BE2C (cell line): ENCODE measurements around the gene VRK1.

Experiments used
- DNase-seq: peaks from one replicate; pipeline ENCODE4 v3.0.0-alpha.2; 2020
- H3K27me3 ChIP-seq: fragments of 250-450 bp; sonication (Bioruptor Pico); 2 replicates; pipeline ENCODE4 v1.5.1; 2020; ENCODE audit warnings: mild to moderate bottlenecking
- H3K36me3 ChIP-seq: fragments of 250-450 bp; sonication (Bioruptor Pico); 2 replicates; pipeline ENCODE4 v1.5.1; 2020; ENCODE audit warnings: mild to moderate bottlenecking
- H3K4me1 ChIP-seq: fragments of 250-450 bp; sonication (Bioruptor Pico); 2 replicates; pipeline ENCODE4 v1.5.1; 2020
- H3K4me3 ChIP-seq: 2 replicates; pipeline ENCODE4 v1.5.1; 2011; ENCODE audit warnings: low read depth, low read length
- H3K9me3 ChIP-seq: fragments of 250-450 bp; sonication (Bioruptor Pico); 2 replicates; pipeline ENCODE4 v1.5.1; 2020
- CTCF ChIP-seq: IDR thresholded peaks from 2 replicates; pipeline ENCODE4 v1.5.1; 2012; ENCODE audit warnings: mild to moderate bottlenecking, low read depth, low read length

Gene VRK1

GRCh38 chr14:96799489-96800054 is 2.4 kb downstream of the VRK1 start:
- H3K4me3 ChIP-seq: peak overlapping the region; percentile 2; the same call in 1 of the 2 replicates
- no peak for TF ChIP-seq CTCF
- no peaks in the 10 kb centered on the region for H3K27me3 ChIP-seq
- no peak for DNase-seq
- H3K9me3 ChIP-seq: no peaks in the 10 kb centered on the region
- no peaks in the 10 kb centered on the region; the same call in 1 of the 2 replicates for H3K4me1 ChIP-seq
- H3K36me3 ChIP-seq: no peaks in the 10 kb centered on the region; the same call in 1 of the 2 replicates

DNA sequence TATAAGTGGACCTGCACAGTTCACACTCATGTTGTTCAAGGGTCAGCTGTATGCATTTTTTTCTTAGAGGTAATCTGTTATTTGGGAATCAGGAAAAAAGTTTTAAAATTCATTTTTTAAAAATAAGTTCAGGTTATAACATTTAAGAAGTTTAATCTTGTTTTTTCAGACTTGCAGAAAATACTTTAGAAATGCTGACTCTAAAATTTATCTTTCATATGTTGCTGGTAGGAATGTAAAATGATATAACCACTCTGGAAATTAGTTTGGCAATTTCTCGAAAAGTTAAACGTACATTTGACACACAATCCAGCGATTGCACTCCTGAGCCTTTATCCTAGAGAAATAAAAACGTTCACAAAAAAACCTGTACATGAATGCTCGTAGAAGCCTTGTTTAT is 4.7 kb downstream of the VRK1 start:
- H3K9me3 ChIP-seq: no peaks in the 10 kb centered on the region
- H3K4me1 ChIP-seq: peaks cover 2% of the 10 kb centered on the region; the same call in 1 of the 2 replicates
- no peaks in the 10 kb centered on the region for H3K27me3 ChIP-seq
- TF ChIP-seq CTCF: no peak
- H3K36me3 ChIP-seq: no peaks in the 10 kb centered on the region; the same call in 1 of the 2 replicates
- no peak overlapping the region for H3K4me3 ChIP-seq
- DNase-seq: no peak

GRCh38 chr14:96802963-96803362 is 5.8 kb downstream of the VRK1 start:
- TF ChIP-seq CTCF: no peak

DNA sequence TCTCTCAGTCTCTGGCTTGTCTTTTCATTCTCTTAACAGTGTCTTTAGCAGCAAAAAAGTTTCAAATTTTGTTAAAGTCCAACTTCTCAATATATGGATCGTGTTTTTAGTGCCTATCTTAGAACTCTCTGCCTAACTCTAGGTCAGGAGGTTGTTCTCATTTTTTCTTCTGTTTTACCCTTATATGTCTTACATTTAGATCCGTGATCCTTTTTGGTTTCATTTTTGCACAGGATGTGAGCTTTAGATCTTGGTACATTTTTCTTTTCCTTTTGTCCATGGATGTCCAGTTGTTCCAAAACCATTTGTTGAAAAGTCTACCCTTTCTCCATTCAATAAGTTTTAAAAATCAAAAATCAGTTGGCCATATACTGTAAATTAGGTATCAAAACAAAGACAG is 6.8 kb downstream of the VRK1 start:
- Histone ChIP-seq H3K4me1 (peaks cover 2% of the 10 kb centered on the region; the same call in 1 of the 2 replicates), H3K4me3 (no peak overlapping the region), H3K9me3 (no peaks in the 10 kb centered on the region), H3K27me3 (no peaks in the 10 kb centered on the region), H3K36me3 (no peaks in the 10 kb centered on the region; the same call in 1 of the 2 replicates)
- no peak for DNase-seq
- TF ChIP-seq CTCF: no peak

More at GRCh38 chr14:96802963-96803362, 5.8 kb downstream of the VRK1 start:
- DNase-seq: no peak
- Histone ChIP-seq H3K27me3 (no peaks in the 10 kb centered on the region), H3K4me3 (no peak overlapping the region), H3K9me3 (no peaks in the 10 kb centered on the region), H3K36me3 (no peaks in the 10 kb centered on the region; the same call in 1 of the 2 replicates), H3K4me1 (peaks cover 2% of the 10 kb centered on the region; the same call in 1 of the 2 replicates)

DNA sequence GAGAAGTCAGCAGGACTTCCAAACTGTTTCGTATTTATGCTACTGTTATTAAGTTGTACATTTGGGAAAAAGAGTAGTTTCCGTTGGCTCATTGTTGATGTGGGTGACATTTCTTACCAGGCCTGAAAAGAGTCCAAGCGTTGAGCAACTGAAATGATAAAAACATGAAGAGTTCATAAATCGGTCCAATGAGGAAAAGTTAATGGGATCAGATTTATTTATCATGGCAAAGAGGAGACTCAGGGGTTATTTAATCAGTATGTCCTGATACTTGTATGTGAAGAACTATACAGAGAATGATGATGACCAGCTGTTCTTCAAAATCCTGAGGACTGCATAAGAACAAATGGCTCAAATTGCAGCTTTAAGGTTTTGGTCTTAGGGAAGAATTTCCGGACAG is 7.7 kb downstream of the VRK1 start:
- Histone ChIP-seq H3K4me3 (no peak overlapping the region), H3K4me1 (peaks cover 2% of the 10 kb centered on the region; the same call in 1 of the 2 replicates), H3K9me3 (no peaks in the 10 kb centered on the region), H3K36me3 (no peaks in the 10 kb centered on the region; the same call in 1 of the 2 replicates), H3K27me3 (no peaks in the 10 kb centered on the region)
- no peak for DNase-seq
- TF ChIP-seq CTCF: no peak

DNA sequence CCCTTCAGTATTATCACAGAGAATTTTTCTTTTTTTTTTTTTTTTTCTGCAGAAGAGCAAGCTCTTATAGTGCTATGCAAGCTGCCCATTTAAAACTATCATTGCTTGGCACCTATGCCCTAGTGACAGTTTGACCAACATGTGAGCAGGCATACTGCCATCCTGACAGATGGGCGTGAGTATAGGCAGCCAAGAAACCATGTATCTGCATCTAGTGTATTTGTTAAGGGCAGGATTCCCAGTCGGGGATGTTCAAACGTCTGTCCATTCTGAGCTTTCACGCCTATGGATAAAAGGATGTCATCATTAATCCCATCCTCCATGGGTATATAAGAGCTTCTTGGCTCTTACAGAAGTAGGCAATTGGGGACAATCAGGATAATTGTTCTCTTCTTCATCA is 8.8 kb downstream of the VRK1 start:
- Histone ChIP-seq H3K36me3 (no peaks in the 10 kb centered on the region; the same call in 1 of the 2 replicates), H3K4me1 (peaks cover 2% of the 10 kb centered on the region; the same call in 1 of the 2 replicates), H3K27me3 (no peaks in the 10 kb centered on the region), H3K9me3 (no peaks in the 10 kb centered on the region), H3K4me3 (no peak overlapping the region)
- no peak for DNase-seq
- no peak for TF ChIP-seq CTCF
